ENCODE results near the gene FTCD.

Gene FTCD

GRCh38 chr21:46155514-46156377 is at the start of gene FTCD:
Gene FTCD, minus strand, starts transcription at chr21:46155579. Its CDS starts 56 bp downstream, at chr21:46155523.
- TF ChIP-seq USF1 (IDR thresholded peaks at IDR 0.05) (no peak), FOXM1 (IDR thresholded peaks at IDR 0.05; ENCODE audit: borderline replicate concordance, low read depth) (no peak), REST (IDR thresholded peaks at IDR 0.05; ENCODE audit: low read depth) (no peak), ZBTB7A (IDR thresholded peaks at IDR 0.05; ENCODE audit: low read depth) (no peak), CREB1 (IDR thresholded peaks at IDR 0.05; ENCODE audit: low read depth) (no peak), NFIC (IDR thresholded peaks at IDR 0.05) (no peak), EGR1 (IDR thresholded peaks at IDR 0.05) (no peak), CEBPB (IDR thresholded peaks at IDR 0.05) (no peak), MAX (IDR thresholded peaks at IDR 0.05) (no peak), EP300 (IDR thresholded peaks at IDR 0.05; ENCODE audit: borderline replicate concordance) (no peak), TAF1 (IDR thresholded peaks at IDR 0.05; ENCODE audit: low read depth) (no peak), YY1 (IDR thresholded peaks at IDR 0.05; ENCODE audit: low read depth) (no peak), TEAD4 (IDR thresholded peaks at IDR 0.05) (no peak), TCF12 (IDR thresholded peaks at IDR 0.05; ENCODE audit: low read depth) (no peak), RAD21 (IDR thresholded peaks at IDR 0.05; ENCODE audit: low read depth) (no peak)

- TF ChIP-seq CREB1 (IDR thresholded peaks at IDR 0.05; ENCODE audit: low read depth) (no peak), YY1 (IDR thresholded peaks at IDR 0.05; ENCODE audit: low read depth) (no peak), CEBPB (IDR thresholded peaks at IDR 0.05) (no peak), ZBTB7A (IDR thresholded peaks at IDR 0.05; ENCODE audit: low read depth) (no peak), TEAD4 (IDR thresholded peaks at IDR 0.05) (no peak), EGR1 (IDR thresholded peaks at IDR 0.05) (no peak), EP300 (IDR thresholded peaks at IDR 0.05; ENCODE audit: borderline replicate concordance) (no peak), REST (IDR thresholded peaks at IDR 0.05; ENCODE audit: low read depth) (no peak), RAD21 (IDR thresholded peaks at IDR 0.05; ENCODE audit: low read depth) (no peak), NFIC (IDR thresholded peaks at IDR 0.05) (no peak), TCF12 (IDR thresholded peaks at IDR 0.05; ENCODE audit: low read depth) (no peak), USF1 (IDR thresholded peaks at IDR 0.05) (no peak), MAX (IDR thresholded peaks at IDR 0.05) (no peak), TAF1 (IDR thresholded peaks at IDR 0.05; ENCODE audit: low read depth) (no peak), FOXM1 (IDR thresholded peaks at IDR 0.05; ENCODE audit: borderline replicate concordance, low read depth) (no peak)
These were observed 49.8 kb upstream of the FTCD start for GRCh38 chr21:46205166-46205565.

- no peak for TF ChIP-seq NFIC (IDR thresholded peaks at IDR 0.05)
- no peak for TF ChIP-seq MAX (IDR thresholded peaks at IDR 0.05)
- no peak for TF ChIP-seq FOXM1 (IDR thresholded peaks at IDR 0.05; ENCODE audit: borderline replicate concordance, low read depth)
- no peak for TF ChIP-seq ZBTB7A (IDR thresholded peaks at IDR 0.05; ENCODE audit: low read depth)
- no peak for TF ChIP-seq EP300 (IDR thresholded peaks at IDR 0.05; ENCODE audit: borderline replicate concordance)
- TF ChIP-seq USF1 (IDR thresholded peaks at IDR 0.05): no peak
- no peak for TF ChIP-seq YY1 (IDR thresholded peaks at IDR 0.05; ENCODE audit: low read depth)
- TF ChIP-seq TCF12 (IDR thresholded peaks at IDR 0.05; ENCODE audit: low read depth): no peak
- TF ChIP-seq EGR1 (IDR thresholded peaks at IDR 0.05): no peak
- no peak for TF ChIP-seq CEBPB (IDR thresholded peaks at IDR 0.05)
- no peak for TF ChIP-seq CREB1 (IDR thresholded peaks at IDR 0.05; ENCODE audit: low read depth)
- TF ChIP-seq TAF1 (IDR thresholded peaks at IDR 0.05; ENCODE audit: low read depth): no peak
- no peak for TF ChIP-seq TEAD4 (IDR thresholded peaks at IDR 0.05)
- TF ChIP-seq RAD21 (IDR thresholded peaks at IDR 0.05; ENCODE audit: low read depth): no peak
These were observed 47.8 kb upstream of the FTCD start for GRCh38 chr21:46203203-46203600.

- no peak for TF ChIP-seq NFIC (IDR thresholded peaks at IDR 0.05)
- no peak for TF ChIP-seq CREB1 (IDR thresholded peaks at IDR 0.05; ENCODE audit: low read depth)
- no peak for TF ChIP-seq ZBTB7A (IDR thresholded peaks at IDR 0.05; ENCODE audit: low read depth)
- TF ChIP-seq EP300 (IDR thresholded peaks at IDR 0.05; ENCODE audit: borderline replicate concordance): no peak
- TF ChIP-seq CEBPB (IDR thresholded peaks at IDR 0.05): no peak
- TF ChIP-seq TEAD4 (IDR thresholded peaks at IDR 0.05): no peak
- TF ChIP-seq TCF12 (IDR thresholded peaks at IDR 0.05; ENCODE audit: low read depth): no peak
- TF ChIP-seq MAX (IDR thresholded peaks at IDR 0.05): no peak
- TF ChIP-seq YY1 (IDR thresholded peaks at IDR 0.05; ENCODE audit: low read depth): no peak
- no peak for TF ChIP-seq TAF1 (IDR thresholded peaks at IDR 0.05; ENCODE audit: low read depth)
- TF ChIP-seq REST (IDR thresholded peaks at IDR 0.05; ENCODE audit: low read depth): no peak
- no peak for TF ChIP-seq EGR1 (IDR thresholded peaks at IDR 0.05)
- TF ChIP-seq USF1 (IDR thresholded peaks at IDR 0.05): no peak
- TF ChIP-seq RAD21 (IDR thresholded peaks at IDR 0.05; ENCODE audit: low read depth): no peak
- TF ChIP-seq FOXM1 (IDR thresholded peaks at IDR 0.05; ENCODE audit: borderline replicate concordance, low read depth): no peak
These were observed 47.3 kb upstream of the FTCD start for GRCh38 chr21:46202592-46203202.
